ENCODE results near the gene DPF1.

- no peak for TF ChIP-seq CTCF (IDR thresholded peaks at IDR 0.05)
- TF ChIP-seq EP300 (IDR thresholded peaks at IDR 0.05; ENCODE audit: low read depth), result no peak
- TF ChIP-seq POLR2A (IDR thresholded peaks at IDR 0.05), result no peak
- no peak for TF ChIP-seq POLR2AphosphoS5 (IDR thresholded peaks at IDR 0.05)
Measured at GRCh38 chr19:38170334-38170733, 53.7 kb downstream of the DPF1 start.
